Femur (tissue), 1 donor: ENCODE results near the gene LRP4.

Experiments used
- DNase-seq: peaks from one replicate; pipeline ENCODE4 v3.0.0-alpha.2; 2017

The LRP4 gene

DNA sequence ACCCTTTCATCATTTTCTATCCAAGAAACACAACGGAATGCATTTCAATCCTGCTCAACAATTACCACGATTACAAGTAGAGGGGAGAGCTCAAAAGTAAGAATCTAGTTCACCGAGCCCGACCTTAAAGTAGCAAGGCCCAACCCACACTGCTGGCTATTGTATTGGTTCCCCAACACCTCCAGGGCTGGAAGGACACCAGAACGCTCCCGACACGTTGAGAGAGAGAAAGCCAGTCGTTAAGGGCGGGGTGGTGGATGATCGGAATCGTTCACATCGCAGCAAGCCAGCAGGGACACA, 73.0 kb downstream of the LRP4 start:
- no peak for DNase-seq

DNA sequence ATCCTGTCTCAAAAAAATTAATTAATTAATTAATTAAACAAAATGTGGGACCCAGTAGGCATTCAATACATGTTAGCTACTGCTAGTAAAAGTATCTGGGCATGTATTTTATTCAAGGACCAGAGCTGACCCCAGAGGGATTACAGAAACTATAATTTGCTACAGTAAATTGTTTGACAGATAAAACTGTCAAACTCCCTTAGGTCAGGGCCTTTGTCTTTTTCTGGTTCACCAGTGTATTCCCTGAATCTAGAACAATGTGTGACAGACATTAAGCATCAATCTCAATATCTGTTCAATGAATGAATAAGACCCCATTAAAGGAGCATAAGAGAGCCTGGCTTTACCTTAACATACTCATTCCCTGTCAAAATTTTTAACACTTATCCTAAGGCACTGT, 78.2 kb downstream of the LRP4 start:
- no peak for DNase-seq

DNA sequence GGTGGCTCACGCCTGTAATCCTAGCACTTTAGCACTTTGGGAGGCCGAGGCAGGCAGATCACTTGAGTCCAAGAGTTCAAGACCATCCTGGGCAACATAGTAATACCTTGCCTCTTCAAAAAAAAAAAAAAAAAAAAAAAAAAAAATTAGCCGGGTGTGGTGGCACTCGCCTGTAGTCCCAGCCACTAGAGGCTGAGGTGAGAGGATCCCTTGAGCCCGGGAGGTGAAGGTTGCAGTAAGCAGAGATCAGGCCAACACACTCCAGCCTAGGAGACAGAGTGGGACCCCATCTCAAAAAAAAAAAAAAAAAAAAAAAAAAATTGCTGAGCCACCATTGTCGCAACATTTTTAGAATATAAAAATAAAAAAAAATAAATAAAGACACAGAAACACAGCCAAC, 79.8 kb downstream of the LRP4 start:
- DNase-seq, result no peak

DNA sequence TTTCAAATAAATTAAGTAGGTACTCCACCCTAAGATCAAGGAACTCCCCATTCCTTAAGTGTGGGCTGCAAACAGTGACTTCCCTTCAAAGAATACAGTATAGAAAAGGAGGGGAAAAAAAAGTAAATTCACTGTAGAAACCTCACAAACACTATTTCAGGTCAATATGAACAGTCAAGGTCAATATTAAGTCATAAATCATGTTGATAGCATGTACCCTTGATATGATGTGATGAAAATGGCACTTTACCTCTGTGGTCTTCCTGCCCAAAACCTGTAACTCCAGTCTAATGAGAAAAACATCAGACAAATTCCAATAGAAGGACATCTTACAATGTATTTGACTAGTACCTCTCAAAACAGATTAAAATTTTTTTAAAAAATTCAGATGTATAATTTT, 80.5 kb downstream of the LRP4 start:
- no peak for DNase-seq

DNA sequence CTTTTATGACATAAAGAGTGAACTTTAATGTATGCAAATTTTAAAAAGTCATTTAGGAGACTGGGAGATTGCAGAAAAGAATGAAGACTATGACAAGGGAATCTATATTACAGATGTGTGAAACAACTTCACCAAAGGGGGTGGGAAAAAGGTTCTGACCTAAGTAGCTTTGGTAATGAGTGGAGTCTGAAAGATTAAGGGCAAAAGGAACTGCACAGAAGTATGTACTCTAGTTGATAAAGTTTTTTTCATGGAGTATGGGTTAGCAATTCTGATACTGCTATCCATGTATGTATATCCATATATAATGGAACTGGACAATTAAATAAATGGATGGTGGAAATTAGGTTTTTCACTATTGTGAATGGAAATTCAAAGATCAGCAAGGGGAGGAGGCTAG, 81.5 kb downstream of the LRP4 start:
- DNase-seq, result no peak

DNA sequence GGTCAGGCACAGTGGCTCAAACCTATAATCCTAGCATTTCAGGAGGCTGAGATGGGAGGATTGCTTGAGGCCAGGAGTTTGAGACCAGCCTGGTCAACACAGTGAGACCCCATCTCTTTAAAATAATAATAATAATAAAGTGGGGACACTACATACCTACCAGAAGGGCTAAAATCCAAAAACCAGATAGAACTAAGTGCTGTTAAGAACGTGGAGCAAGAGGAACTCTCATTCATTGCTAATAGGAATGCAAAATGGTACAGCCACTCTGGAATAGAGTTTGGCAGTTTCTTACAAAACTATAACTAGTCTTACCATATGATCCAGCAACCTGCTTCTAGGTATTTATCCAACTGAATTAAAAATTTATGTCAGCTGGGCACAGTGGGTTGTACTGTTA, 81.9 kb downstream of the LRP4 start:
- DNase-seq, result no peak

DNA sequence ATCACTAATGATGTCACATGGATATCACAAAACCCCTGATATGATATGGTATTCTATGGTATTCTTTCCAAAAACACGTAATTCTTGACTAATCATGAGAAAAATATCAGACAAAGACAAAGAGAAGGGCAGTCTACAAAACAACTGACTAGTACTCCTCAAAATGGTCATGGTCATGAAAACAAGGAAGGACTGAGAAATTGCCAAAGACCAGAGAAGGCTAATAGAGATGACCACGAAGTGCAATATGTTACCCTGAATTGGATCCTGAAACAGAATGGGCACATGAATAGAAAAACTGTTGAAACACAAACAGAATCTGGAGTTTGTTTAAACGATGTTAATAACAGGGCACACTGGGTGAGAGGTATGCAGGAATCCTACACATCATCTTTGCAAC, 82.5 kb downstream of the LRP4 start:
- no peak for DNase-seq

DNA sequence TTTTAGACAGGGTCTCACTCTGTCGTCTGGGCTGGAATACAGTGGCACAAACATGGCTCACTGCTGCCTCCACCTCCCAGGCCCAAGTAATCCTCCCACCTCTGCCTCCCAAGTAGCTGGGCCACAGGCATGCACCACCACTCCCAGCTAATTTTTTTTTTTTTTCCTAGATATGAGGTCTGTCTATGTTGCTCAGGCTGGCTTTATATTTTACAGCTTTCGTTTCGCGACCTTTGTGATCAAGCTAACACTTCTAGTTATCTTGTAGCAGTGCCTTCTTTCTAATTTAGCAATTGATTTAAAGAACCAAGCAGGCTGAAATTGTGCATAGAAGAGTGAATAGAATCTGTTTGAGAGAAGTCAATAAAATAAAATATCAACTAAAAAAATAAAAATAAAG, 83.5 kb downstream of the LRP4 start:
- no peak for DNase-seq

DNA sequence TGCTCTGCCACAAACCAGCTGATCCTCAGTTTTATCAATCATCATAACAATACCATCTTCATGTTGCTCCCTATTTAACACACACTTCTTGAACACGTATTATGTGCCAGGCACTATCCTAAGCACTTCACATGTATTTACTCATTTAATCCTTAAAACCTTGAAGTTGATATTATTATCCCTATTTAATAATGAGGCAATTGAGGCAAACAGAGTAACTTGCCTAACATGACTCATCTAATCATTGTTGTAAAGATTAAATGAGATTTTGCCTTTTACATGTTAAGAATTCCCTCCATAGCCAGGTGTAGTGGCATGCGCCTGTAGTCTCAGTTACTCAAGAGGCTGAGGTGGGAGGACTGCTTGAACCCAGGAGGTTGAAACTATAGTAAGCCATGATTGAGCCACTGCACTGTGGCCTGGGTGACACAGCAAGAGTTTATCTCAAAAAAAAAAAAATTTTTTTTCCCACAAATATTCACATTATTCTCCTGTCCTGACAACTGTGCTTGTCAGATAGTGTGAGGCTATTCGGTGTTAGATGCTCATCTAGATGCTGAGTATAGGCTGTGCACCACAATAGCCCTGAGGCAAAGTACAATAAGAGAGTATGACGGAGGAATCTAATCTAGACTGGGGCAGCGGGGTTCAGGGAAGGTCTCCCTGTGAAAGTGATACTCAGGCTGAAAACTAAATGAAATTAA, 85.7 kb downstream of the LRP4 start:
- DNase-seq, result no peak

DNA sequence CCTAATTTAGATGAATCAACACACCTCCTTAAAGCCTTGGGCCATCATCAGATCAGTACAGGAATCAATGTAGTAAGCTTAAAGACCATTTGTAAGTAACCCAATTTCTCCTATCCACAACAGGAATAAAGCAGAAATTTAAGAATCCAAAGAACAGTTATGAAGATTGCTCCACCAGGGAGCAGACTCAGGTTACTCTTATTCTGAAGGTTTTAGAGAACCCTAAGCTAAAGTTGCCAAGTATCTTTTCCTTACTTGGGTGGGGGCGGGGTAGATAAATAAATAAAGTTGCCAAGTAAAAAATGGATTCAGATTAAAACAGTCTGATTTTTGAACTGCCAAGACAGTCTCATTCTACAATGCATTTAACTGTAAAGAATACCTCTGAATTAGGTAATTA, 90.4 kb downstream of the LRP4 start:
- DNase-seq, result no peak

DNA sequence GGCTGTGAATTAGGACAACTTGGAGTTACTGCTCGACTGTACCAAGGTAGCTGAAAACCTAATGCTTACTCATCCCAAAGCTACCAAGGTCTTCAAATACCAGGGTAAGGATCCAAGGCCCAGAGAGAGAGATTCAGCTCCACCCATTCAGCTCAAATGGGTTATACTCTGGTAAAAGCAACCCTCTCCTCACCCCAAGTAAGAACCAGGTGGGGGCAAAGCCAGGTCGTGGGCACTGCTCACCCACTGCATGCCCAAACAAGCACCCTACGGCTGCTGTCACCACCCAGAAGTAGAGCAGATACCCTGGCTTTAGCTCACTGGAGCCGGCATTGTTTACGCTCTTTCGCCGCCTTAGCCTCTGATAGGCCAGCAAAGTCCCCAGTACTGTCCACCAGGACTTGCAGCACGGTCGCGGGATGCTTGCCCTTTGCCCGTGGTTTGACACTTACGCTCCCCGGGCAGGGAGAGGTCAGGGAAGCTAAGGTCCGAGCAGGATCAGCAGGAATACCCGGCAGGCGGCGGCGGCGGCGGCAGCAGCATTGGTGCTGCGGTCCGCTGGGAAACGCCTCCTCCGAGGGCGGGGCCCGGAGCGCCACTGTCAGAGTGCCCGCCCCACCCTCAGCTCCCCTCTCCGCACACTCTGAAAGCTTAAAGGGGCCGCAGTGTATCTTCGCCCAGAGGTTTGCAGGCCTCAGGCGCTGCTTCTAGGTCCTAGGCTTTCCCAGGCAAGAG, 91.9 kb downstream of the LRP4 start:
- DNase-seq, result peak; percentile 86

DNA sequence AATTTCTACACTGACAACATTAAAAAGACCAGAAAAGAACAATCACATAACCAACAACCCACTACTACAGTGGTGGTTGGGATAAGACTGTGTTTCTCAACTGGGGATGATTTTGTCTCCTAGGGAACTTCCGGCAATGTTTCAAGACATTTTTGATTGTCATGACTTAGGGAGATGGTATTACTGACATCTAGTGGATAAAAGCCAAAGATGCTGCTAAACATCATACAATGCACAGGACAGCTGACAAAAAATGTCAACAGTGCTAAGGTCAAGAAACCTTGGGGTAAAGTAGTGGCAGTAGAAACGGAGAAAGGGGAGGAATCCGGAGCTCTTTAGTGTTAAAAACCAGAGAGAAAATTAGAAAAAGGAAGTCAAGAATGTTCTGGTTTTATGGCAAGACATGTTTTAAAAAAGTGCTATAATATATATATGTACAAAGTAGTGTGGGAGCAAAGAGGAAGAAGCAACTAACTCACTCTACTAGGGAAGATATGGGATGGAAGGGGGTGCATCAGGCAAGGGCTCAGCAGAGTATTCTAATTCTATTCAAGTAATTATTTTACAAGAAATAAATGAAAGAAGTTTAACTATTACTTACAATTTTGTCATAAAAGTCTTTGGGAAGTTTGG, 109.4 kb downstream of the LRP4 start:
- no peak for DNase-seq
